Kidney epithelial cell (primary cell): Measurements from ENCODE around the gene IFIT1B. TPM values are rescaled to one million over a fixed set of nuclear protein-coding genes. Genes with fewer than 3 reads are reported as not detected.

Source experiments
- DNase-seq: peaks from one replicate; pipeline ENCODE4 v3.0.0-alpha.2; 2010; ENCODE audit warnings: low read depth
- H3K27me3 ChIP-seq: 2 replicates; pipeline ENCODE4 v1.6.0; 2011; ENCODE audit warnings: low read length; ENCODE audit not compliant: control insufficient read depth, insufficient read depth
- H3K36me3 ChIP-seq: 2 replicates; pipeline ENCODE4 v1.5.1; 2011; ENCODE audit warnings: low read length; ENCODE audit not compliant: control insufficient read depth, insufficient read depth
- H3K4me3 ChIP-seq: 2 replicates; pipeline ENCODE4 v1.5.1; 2011; ENCODE audit warnings: low read depth, mild to moderate bottlenecking, control low read depth, low read length
- CTCF ChIP-seq: IDR thresholded peaks from 2 replicates; pipeline ENCODE4 v1.5.1; 2011; ENCODE audit warnings: mild to moderate bottlenecking, moderate library complexity, low read length, control low read depth, inconsistent platforms; ENCODE audit not compliant: insufficient read depth, poor library complexity, severe bottlenecking
- total RNA-seq: library from RNA; depleted of rRNA; stranded (reverse); fragments of >200 nt; gene quantifications from 2 replicates; pipeline ENCODE4 v1.2.3, GENCODE V29; 2015

IFIT1B gene
- total RNA-seq, 1 donor from 2014 or later = not detected

GRCh38 chr10:89352802-89353201 lies 25.1 kb upstream of the IFIT1B start:
- no peak for TF ChIP-seq CTCF
- Histone ChIP-seq H3K36me3 (no peaks in the 10 kb centered on the region), H3K27me3 (no peaks in the 10 kb centered on the region), H3K4me3 (no peak overlapping the region)
- DNase-seq = no peak

GRCh38 chr10:89355394-89355931 lies 22.4 kb upstream of the IFIT1B start:
- H3K4me3 ChIP-seq = no peak overlapping the region
- H3K27me3 ChIP-seq = no peaks in the 10 kb centered on the region
- TF ChIP-seq CTCF = no peak
- no peaks in the 10 kb centered on the region for H3K36me3 ChIP-seq
- no peak for DNase-seq

- Histone ChIP-seq H3K27me3 (no peaks in the 10 kb centered on the region), H3K4me3 (no peak overlapping the region), H3K36me3 (no peaks in the 10 kb centered on the region)
- TF ChIP-seq CTCF = no peak
- no peak for DNase-seq
Observed at GRCh38 chr10:89357096-89357495, 20.8 kb upstream of the IFIT1B start.

GRCh38 chr10:89357975-89358374 lies 19.9 kb upstream of the IFIT1B start:
- no peak for DNase-seq
- H3K4me3 ChIP-seq = no peak overlapping the region
- no peaks in the 10 kb centered on the region for H3K36me3 ChIP-seq
- no peak for TF ChIP-seq CTCF
- H3K27me3 ChIP-seq = no peaks in the 10 kb centered on the region

- no peak overlapping the region for H3K4me3 ChIP-seq
- H3K27me3 ChIP-seq = no peaks in the 10 kb centered on the region
- no peak for DNase-seq
- no peaks in the 10 kb centered on the region for H3K36me3 ChIP-seq
- TF ChIP-seq CTCF = no peak
Observed at GRCh38 chr10:89360157-89360556, 17.7 kb upstream of the IFIT1B start.

GRCh38 chr10:89362929-89363328 lies 14.9 kb upstream of the IFIT1B start:
- no peak for TF ChIP-seq CTCF
- Histone ChIP-seq H3K27me3 (no peaks in the 10 kb centered on the region), H3K4me3 (no peak overlapping the region), H3K36me3 (no peaks in the 10 kb centered on the region)
- no peak for DNase-seq
